ENCODE data around the gene MBNL1. TPM values are rescaled to one million over a fixed set of nuclear protein-coding genes. Genes with fewer than 3 reads are reported as not detected.

The MBNL1 gene
- total RNA-seq, 4 donors from 2014 or later = 261 to 429 (median 389) TPM

- H3K27me3 ChIP-seq = no peaks in the 10 kb centered on the region
- no peaks in the 10 kb centered on the region for H3K36me3 ChIP-seq
- H3K4me1 ChIP-seq = no peaks in the 10 kb centered on the region
- no peak overlapping the region for H3K4me3 ChIP-seq
- DNase-seq = no peak
- no peaks in the 10 kb centered on the region for H3K9me3 ChIP-seq
- TF ChIP-seq POLR2A (IDR thresholded peaks at IDR 0.05) (no peak), CTCF (IDR thresholded peaks at IDR 0.05) (no peak)
- no peak overlapping the region for H3K27ac ChIP-seq
Observed at GRCh38 chr3:152491922-152492321, 223.2 kb downstream of the MBNL1 start.

- TF ChIP-seq CTCF (IDR thresholded peaks at IDR 0.05) (no peak), POLR2A (IDR thresholded peaks at IDR 0.05) (no peak)
- H3K4me1 ChIP-seq = no peaks in the 10 kb centered on the region
- no peak overlapping the region for H3K27ac ChIP-seq
- H3K9me3 ChIP-seq = no peaks in the 10 kb centered on the region
- H3K27me3 ChIP-seq = no peaks in the 10 kb centered on the region
- no peak for DNase-seq
- no peak overlapping the region for H3K4me3 ChIP-seq
- no peaks in the 10 kb centered on the region for H3K36me3 ChIP-seq
Observed at GRCh38 chr3:152496286-152496685, 227.6 kb downstream of the MBNL1 start.

- Histone ChIP-seq H3K36me3 (no peaks in the 10 kb centered on the region), H3K27me3 (no peaks in the 10 kb centered on the region), H3K9me3 (no peaks in the 10 kb centered on the region), H3K4me1 (no peaks in the 10 kb centered on the region), H3K27ac (no peak overlapping the region), H3K4me3 (no peak overlapping the region)
- TF ChIP-seq CTCF (IDR thresholded peaks at IDR 0.05) (no peak), POLR2A (IDR thresholded peaks at IDR 0.05) (no peak)
- DNase-seq = no peak
Observed at GRCh38 chr3:152496716-152497115, 228.0 kb downstream of the MBNL1 start.

GRCh38 chr3:152497457-152497856 lies 228.7 kb downstream of the MBNL1 start:
- Histone ChIP-seq H3K27ac (peak overlapping the region in 2 of 4 donors; percentile 1 to 26), H3K9me3 (no peaks in the 10 kb centered on the region), H3K27me3 (no peaks in the 10 kb centered on the region), H3K4me1 (no peaks in the 10 kb centered on the region), H3K4me3 (no peak overlapping the region), H3K36me3 (no peaks in the 10 kb centered on the region)
- TF ChIP-seq CTCF (IDR thresholded peaks at IDR 0.05) = no peak
- TF ChIP-seq POLR2A (IDR thresholded peaks at IDR 0.05) = no peak
- no peak for DNase-seq

- no peak for DNase-seq
- Histone ChIP-seq H3K36me3 (no peaks in the 10 kb centered on the region), H3K4me3 (no peak overlapping the region), H3K27ac (no peak overlapping the region), H3K9me3 (no peaks in the 10 kb centered on the region), H3K4me1 (no peaks in the 10 kb centered on the region), H3K27me3 (no peaks in the 10 kb centered on the region)
- TF ChIP-seq CTCF (IDR thresholded peaks at IDR 0.05) (no peak), POLR2A (IDR thresholded peaks at IDR 0.05) (no peak)
Observed at GRCh38 chr3:152497890-152498289, 229.2 kb downstream of the MBNL1 start.

DNA sequence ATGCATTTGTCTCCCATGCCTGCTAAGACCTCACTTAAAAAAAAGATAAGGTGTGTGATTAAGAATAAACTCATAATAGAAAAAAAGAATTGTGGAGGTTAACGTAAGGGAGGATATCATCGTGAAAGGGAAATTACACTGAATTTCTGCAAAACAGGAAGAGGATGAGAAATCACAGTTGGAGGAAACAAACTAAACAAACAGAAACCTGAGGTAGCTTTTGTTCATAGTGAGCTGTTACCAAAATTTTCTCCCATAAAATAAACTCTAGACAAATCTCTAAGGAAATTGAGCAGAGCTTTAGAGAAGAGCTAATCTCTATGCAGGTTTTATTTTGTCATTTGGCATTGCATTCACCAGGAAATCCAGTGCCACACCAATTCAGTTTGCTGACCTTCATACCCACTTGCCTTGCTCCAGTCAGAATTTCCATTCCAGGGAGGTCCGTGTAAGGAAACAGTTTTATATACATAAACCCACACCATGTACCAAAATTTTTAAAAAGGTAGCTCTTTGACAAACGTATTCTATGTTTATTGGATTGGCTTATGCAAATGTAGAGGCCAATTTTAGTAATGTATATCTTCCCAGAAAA lies 231.2 kb downstream of the MBNL1 start:
- Histone ChIP-seq H3K27me3 (no peaks in the 10 kb centered on the region), H3K27ac (no peak overlapping the region), H3K9me3 (no peaks in the 10 kb centered on the region), H3K4me3 (no peak overlapping the region), H3K36me3 (no peaks in the 10 kb centered on the region), H3K4me1 (no peaks in the 10 kb centered on the region)
- TF ChIP-seq CTCF (IDR thresholded peaks at IDR 0.05) (no peak), POLR2A (IDR thresholded peaks at IDR 0.05) (no peak)
- no peak for DNase-seq
